ENCODE measurements around the gene SLC37A4. TPM values are rescaled to one million over a fixed set of nuclear protein-coding genes. Genes with fewer than 3 reads are reported as not detected.
A peak's percentile ranks its signal among the peaks of the same experiment; 100 is the strongest.
"Not testable (repeated sequence)": the region's sequence is repeated elsewhere in the genome, so short reads cannot be mapped to it uniquely, and the experiment has no call there.

Gene SLC37A4
- total RNA-seq, 8 experiments from 2014 or later = 6.1 to 18.8 (median 9.9) TPM

DNA sequence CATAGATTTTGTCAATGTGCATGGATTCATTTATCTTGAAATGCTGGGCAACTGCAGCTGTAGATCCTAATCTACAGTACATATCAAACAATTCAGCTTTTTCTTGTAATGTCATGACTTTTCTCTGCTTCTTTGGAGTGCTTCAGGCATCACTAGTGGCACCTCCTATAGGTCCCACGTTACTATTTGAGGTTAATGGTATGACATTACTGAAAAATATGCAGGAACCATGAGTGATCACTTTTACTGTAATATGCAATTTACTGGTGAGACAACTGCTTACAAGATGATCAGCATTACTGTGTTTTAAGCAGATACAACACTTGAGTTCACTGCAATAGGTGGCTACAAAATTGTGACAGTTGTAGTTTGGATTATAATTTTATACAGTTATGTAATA is 29.8 kb downstream of the SLC37A4 start:
- WGBS, 10 experiments = 0 to 100% (median 77%) methylated on average over 1 of the region's 1 CpG; no CpG with 5 or more reads in 2 of the 10 experiments
- in situ Hi-C loops (cut with MboI; ENCODE audit: low pct_unique_long_range_greater_than_20kb in 2 of 9, low sequenced_read_pairs in 9 of 9, unreplicated experiment in 9 of 9) = no loop called here
- Histone ChIP-seq H3K4me3 (no peak overlapping the region), H3K27ac (no peak overlapping the region), H3K4me1 (replicated peaks in 1 of 2) (peaks cover 12 to 13% of the 10 kb centered on the region in 2 donors)
- peak in 1 of 8 experiments; percentile 2 for ATAC-seq (replicated peaks in 6 of 8)

DNA sequence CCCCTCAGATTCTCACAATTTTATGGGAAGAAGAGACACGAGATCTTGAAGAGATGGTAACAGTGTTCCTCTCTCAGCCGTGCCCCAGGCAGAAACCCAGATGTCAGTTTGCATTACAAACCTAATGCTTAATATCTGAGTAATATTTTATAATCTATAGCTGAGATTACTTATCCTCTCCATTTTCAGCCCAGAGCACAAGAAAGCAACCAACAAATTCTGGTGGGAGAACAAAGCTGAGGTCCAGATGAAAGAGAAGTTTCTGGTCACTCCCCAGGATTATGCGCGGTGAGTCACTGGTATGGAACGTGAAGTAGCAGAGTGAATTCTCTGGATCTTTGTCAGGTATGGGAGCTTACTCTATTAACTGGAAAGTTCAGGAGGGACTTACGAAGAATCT is 31.9 kb downstream of the SLC37A4 start:
- Histone ChIP-seq H3K4me3 (peak overlapping the region; percentile 71 to 87 (median 74)), H3K27ac (no peak overlapping the region), H3K4me1 (replicated peaks in 1 of 2) (peaks cover 12 to 13% of the 10 kb centered on the region in 2 donors)
- 0 to 36% (median 26%) methylated on average over 1 to 6 of the region's 6 CpGs; no CpG with 5 or more reads in 2 of the 10 experiments for WGBS, 10 experiments
- ATAC-seq (replicated peaks in 6 of 8) = peak in 3 of 8 experiments; percentile 28 to 48 (median 40)
- in situ Hi-C loops (cut with MboI; ENCODE audit: low pct_unique_long_range_greater_than_20kb in 2 of 9, low sequenced_read_pairs in 9 of 9, unreplicated experiment in 9 of 9) = no loop called here

DNA sequence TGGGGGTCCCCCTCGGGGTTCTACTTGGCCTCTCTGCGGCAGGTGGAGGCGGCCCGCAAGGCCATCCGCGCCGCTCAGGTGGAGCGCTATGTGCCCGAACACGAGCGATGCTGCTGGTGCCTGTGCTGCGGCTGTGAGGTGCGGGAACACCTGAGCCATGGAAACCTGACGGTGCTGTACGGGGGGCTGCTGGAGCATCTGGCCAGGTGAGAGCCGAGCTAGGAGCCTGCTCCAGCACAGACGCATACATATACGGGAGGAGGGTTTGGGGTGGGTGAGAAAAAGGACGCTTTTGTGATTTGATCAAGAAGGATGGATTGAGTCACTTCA is 32.3 kb downstream of the SLC37A4 start:
- H3K27ac ChIP-seq = peak overlapping the region; percentile 8 to 32
- in situ Hi-C loops (cut with MboI; ENCODE audit: low pct_unique_long_range_greater_than_20kb in 2 of 9, low sequenced_read_pairs in 9 of 9, unreplicated experiment in 9 of 9) = no loop called here

DNA sequence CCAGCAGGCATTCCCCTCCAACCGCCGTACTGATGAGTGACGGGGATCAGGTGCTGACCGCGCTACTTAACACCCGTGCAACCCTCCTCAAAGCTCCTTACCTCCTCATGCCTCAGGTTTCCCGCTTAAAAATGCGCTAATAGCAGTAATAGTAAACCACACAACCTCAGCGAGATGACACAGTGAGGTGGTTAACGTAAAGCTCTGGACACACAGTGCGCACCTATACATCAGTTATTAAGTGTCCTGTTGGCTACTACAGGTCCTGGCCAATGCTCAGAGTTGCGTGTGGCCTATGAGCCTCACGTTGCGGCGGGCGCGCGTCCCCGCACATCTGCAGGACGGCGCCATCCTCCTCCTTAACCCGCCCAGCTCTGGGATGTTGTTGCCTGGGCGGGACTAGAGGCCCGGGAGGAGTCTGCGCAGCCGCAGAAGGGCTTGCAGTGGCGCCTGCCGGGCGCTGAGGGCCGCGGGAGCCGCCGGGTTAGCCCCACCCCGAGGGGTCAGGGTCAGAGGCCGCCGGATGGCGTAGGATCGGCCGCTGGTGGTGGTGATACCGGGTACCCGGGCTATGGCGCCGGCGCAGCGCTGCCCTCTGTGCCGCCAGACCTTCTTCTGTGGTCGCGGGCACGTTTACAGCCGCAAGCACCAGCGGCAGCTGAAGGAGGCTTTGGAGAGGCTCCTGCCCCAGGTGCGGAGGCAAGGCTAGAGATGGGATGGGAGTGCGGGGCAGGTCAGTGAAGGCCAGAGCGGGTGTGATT is 32.9 kb downstream of the SLC37A4 start, which contains the start of gene CENATAC:
Gene CENATAC, plus strand, starts transcription at position 512 of the 761 bp plus-strand sequence. Its CDS starts 60 bp downstream, at position 572.
- peak; percentile 89 to 98 (median 96) for ATAC-seq (replicated peaks in 6 of 8)
- Histone ChIP-seq H3K27ac (peak within 1 kb of the TSS; percentile 21 to 32), H3K4me3 (peak within 1 kb of the TSS; percentile 71 to 87 (median 74)), H3K4me1 (replicated peaks in 1 of 2) (peaks cover 12 to 13% of the 10 kb centered on the region in 2 donors)
- WGBS, 10 experiments = 0 to 3% (median 1%) methylated on average over 1 to 18 of the region's 54 CpGs; no CpG with 5 or more reads in 2 of the 10 experiments
- in situ Hi-C loops (cut with MboI; ENCODE audit: low pct_unique_long_range_greater_than_20kb in 2 of 9, low sequenced_read_pairs in 9 of 9, unreplicated experiment in 9 of 9) = no loop called here

More for the DNA sequence above, 32.3 kb downstream of the SLC37A4 start:
- WGBS, 10 experiments = 0 to 3% (median 0%) methylated on average over 3 to 11 of the region's 19 CpGs; no CpG with 5 or more reads in 6 of the 10 experiments
- ATAC-seq (replicated peaks in 6 of 8) = peak in 6 of 8 experiments; percentile 7 to 51 (median 32)
- Histone ChIP-seq H3K4me3 (peak overlapping the region; percentile 71 to 87 (median 74)), H3K4me1 (replicated peaks in 1 of 2) (peaks cover 12 to 13% of the 10 kb centered on the region in 2 donors)

DNA sequence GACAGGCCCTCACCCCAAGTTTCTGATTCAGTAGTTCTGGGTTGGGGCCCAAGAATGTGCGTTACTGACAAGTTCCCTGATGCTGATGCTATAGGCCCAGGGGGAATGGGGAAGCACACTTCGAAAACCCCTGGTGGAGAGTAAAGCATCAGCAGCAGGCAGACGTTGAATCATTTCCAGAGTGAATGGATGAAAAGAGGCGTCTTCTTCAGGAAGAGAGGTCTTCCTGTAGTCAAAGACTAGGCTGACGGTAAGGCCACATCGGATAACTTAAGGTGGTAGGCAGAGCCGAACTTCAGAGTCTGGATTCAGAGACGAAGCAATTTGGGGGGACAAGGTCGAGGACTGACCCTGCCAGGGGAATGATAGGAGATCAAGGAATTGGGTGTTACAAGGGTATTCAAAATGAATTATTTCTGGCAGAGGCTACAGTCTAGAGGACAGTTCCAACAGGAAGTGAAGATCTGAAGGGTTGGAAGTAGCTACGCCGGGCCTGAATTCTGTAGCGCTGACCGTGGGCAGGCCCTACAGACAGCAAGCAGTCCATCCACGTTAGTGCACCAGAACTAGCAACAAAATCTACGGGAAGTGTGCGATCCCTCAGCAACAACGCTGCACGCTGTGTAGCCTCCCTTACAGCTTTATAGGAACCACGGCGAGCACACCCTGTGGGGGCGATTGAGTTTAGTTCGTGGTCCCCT is 33.6 kb downstream of the SLC37A4 start:
- ATAC-seq (replicated peaks in 6 of 8) = peak in 6 of 8 experiments; percentile 7 to 48 (median 19)
- H3K27ac ChIP-seq = peak overlapping the region; percentile 2 to 21
- peaks cover 12 to 13% of the 10 kb centered on the region in 2 donors for H3K4me1 ChIP-seq (replicated peaks in 1 of 2)
- WGBS, 10 experiments = 8 to 51% (median 20%) methylated on average over 5 to 17 of the region's 22 CpGs
- in situ Hi-C loops (cut with MboI; ENCODE audit: low pct_unique_long_range_greater_than_20kb in 2 of 9, low sequenced_read_pairs in 9 of 9, unreplicated experiment in 9 of 9) = no loop called here
- peak overlapping the region; percentile 71 to 87 (median 74) for H3K4me3 ChIP-seq

DNA sequence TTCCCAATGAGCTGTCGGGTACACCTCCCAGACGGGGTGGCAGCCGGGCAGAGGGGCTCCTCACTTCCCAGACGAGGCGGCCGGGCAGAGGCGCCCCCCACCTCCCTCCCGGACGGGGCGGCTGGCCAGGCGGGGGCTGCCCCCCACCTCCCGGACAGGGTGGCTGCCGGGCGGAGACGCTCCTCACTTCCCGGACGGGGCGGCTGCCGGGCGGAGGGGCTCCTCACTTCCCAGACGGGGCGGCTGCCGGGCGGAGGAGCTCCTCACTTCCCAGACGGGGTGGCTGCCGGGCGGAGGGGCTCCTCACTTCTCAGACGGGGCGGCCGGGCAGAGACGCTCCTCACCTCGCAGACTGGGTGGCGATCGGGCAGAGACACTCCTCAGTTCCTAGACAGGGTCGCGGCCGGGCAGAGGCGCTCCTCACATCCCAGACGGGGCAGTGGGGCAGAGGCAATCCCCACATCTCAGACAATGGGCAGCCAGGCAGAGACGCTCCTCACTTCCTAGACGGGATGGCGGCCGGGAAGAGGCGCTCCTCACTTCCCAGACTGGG is 39.1 kb downstream of the SLC37A4 start:
- H3K4me3 ChIP-seq; H3K4me1 ChIP-seq (replicated peaks in 1 of 2); ATAC-seq (replicated peaks in 6 of 8); H3K27ac ChIP-seq; in situ Hi-C loops (cut with MboI; ENCODE audit: low pct_unique_long_range_greater_than_20kb in 2 of 9, low sequenced_read_pairs in 9 of 9, unreplicated experiment in 9 of 9): not testable (repeated sequence)
- no CpG with 5 or more reads among the region's 44 CpGs for WGBS, 10 experiments

DNA sequence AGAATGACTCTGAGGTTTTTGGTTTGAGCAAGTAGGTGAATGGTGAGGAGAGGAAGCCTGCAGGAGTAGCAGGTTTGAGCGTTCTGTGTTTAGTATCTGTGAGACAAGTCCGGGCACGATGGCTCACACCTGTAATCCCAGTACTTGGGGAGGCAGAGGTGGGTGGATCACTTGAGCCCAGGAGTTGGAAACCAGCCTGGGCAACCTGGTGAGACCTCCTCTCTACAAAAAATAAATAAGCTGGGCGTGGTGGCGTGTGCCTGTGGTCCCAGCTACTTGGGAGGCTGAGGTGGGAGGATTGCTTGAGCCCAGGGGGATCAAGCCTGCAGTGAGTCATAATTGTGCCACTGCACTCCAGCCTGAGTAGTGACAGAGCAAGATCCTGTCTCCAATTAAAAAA is 42.4 kb downstream of the SLC37A4 start:
- 80 to 100% (median 87%) methylated on average over 1 to 3 of the region's 5 CpGs; no CpG with 5 or more reads in 3 of the 10 experiments for WGBS, 10 experiments

DNA sequence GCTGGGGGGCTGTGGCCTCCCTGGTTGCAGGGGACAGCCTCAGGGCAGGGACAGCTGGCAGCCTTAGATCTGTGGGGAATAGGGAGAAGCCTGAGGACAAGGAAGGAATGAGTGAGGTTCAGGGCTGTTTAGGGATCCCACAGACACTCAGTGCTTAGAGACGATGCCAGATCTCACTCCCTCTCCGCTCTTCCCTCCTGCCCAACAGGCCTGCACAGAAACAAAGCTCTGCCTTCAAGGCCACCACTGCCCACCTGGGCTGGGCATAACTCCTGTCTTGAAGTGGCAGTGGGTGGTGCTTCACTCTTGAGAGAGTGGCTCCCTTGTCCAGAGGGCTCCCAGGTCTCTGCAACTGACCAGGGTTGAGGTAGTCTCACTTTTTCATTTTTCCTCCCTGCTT is 45.9 kb downstream of the SLC37A4 start:
- H3K27ac ChIP-seq = no peak overlapping the region
- ATAC-seq (replicated peaks in 6 of 8) = no peak
- H3K4me1 ChIP-seq (replicated peaks in 1 of 2) = no peaks in the 10 kb centered on the region
- WGBS, 10 experiments = no CpG with 5 or more reads among the region's 2 CpGs
- in situ Hi-C loops (cut with MboI; ENCODE audit: low pct_unique_long_range_greater_than_20kb in 2 of 9, low sequenced_read_pairs in 9 of 9, unreplicated experiment in 9 of 9) = no loop called here
- H3K4me3 ChIP-seq = no peak overlapping the region

More for the DNA sequence above, 42.4 kb downstream of the SLC37A4 start:
- no peak for ATAC-seq (replicated peaks in 6 of 8)
- H3K4me3 ChIP-seq = no peak overlapping the region
- in situ Hi-C loops (cut with MboI; ENCODE audit: low pct_unique_long_range_greater_than_20kb in 2 of 9, low sequenced_read_pairs in 9 of 9, unreplicated experiment in 9 of 9) = no loop called here
- no peaks in the 10 kb centered on the region for H3K4me1 ChIP-seq (replicated peaks in 1 of 2)
- H3K27ac ChIP-seq = no peak overlapping the region

DNA sequence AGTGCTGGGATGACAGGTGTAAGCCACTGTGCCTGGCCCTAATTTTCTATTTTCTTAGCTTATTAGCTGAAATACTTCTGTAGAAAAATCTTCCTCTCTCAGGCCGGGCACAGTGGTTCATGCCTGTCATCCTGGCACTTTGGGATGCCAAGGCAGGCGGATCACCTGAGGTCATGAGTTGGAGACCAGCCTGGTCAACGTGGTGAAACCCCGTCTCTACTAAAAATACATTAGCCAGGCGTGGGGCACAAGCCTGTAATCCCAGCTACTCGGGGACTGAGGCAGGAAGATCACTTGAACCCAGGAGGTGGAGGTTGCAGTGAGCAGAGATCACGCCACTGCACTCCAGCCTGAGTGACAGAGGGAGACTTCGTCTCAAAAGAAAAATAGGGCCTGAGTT is 46.3 kb downstream of the SLC37A4 start:
- H3K4me1 ChIP-seq (replicated peaks in 1 of 2); H3K27ac ChIP-seq; ATAC-seq (replicated peaks in 6 of 8); in situ Hi-C loops (cut with MboI; ENCODE audit: low pct_unique_long_range_greater_than_20kb in 2 of 9, low sequenced_read_pairs in 9 of 9, unreplicated experiment in 9 of 9); H3K4me3 ChIP-seq: not testable (repeated sequence)
- WGBS, 10 experiments = 0 to 76% (median 73%) methylated on average over 1 to 8 of the region's 8 CpGs; no CpG with 5 or more reads in 4 of the 10 experiments

DNA sequence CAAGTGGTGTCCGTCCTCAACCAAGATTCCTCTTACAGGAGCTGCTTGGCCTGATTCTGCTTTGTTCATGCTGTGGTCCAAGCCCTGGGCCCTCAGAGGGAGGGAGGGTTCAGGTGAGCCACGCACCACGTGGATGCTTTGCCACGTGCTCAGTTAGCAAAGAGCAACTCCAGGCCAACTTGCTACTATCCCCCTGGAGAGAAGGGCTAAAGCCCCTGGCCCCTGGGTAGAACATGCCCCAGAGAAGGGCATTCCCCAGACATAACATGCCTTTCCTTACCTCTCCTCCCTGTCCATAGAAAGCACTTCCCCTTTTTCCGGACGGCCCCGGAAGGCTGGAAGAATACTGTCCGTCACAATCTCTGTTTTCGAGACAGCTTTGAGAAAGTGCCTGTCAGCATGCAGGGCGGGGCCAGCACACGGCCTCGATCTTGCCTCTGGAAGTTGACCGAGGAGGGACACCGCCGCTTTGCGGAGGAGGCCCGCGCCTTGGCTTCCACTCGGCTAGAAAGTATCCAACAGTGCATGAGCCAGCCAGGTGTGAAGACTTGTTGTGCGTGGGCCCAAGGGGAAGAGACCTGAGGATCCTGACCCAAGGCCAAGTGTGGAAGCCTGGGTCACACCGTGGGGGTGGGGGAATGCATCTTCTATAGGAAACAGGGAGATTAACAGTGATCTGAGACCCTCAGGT is 50.3 kb downstream of the SLC37A4 start:
- Histone ChIP-seq H3K27ac (no peak overlapping the region), H3K4me3 (no peak overlapping the region), H3K4me1 (replicated peaks in 1 of 2) (no peaks in the 10 kb centered on the region)
- peak in 5 of 8 experiments; percentile 9 to 97 (median 66) for ATAC-seq (replicated peaks in 6 of 8)
- 0 to 63% (median 56%) methylated on average over 8 to 15 of the region's 21 CpGs; no CpG with 5 or more reads in 5 of the 10 experiments for WGBS, 10 experiments
- in situ Hi-C loops (cut with MboI; ENCODE audit: low pct_unique_long_range_greater_than_20kb in 2 of 9, low sequenced_read_pairs in 9 of 9, unreplicated experiment in 9 of 9) = no loop called here

DNA sequence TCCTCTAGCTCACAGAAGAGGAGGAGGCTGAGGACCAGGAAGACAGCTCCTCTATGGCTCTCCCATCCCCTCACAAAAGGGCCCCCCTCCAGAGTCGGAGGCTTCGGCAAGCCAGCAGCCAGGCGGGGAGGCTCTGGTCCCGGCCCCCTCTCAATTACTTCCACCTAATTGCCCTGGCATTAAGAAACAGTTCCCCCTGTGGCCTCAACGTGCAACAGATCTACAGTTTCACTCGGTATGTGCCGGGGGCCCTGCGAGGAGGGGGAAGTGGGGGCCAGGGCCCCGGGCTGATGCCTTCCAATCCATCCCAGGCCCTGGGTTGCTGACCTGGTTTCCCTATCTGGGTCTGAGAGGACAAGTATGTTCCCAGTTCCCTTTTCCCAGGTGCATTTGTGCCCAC is 51.2 kb downstream of the SLC37A4 start:
- Histone ChIP-seq H3K4me3 (no peak overlapping the region), H3K4me1 (replicated peaks in 1 of 2) (no peaks in the 10 kb centered on the region), H3K27ac (no peak overlapping the region)
- in situ Hi-C loops (cut with MboI; ENCODE audit: low pct_unique_long_range_greater_than_20kb in 2 of 9, low sequenced_read_pairs in 9 of 9, unreplicated experiment in 9 of 9) = no loop called here
- 0 to 40% (median 0%) methylated on average over 1 to 2 of the region's 9 CpGs; no CpG with 5 or more reads in 6 of the 10 experiments for WGBS, 10 experiments
- peak in 1 of 8 experiments; percentile 37 for ATAC-seq (replicated peaks in 6 of 8)

DNA sequence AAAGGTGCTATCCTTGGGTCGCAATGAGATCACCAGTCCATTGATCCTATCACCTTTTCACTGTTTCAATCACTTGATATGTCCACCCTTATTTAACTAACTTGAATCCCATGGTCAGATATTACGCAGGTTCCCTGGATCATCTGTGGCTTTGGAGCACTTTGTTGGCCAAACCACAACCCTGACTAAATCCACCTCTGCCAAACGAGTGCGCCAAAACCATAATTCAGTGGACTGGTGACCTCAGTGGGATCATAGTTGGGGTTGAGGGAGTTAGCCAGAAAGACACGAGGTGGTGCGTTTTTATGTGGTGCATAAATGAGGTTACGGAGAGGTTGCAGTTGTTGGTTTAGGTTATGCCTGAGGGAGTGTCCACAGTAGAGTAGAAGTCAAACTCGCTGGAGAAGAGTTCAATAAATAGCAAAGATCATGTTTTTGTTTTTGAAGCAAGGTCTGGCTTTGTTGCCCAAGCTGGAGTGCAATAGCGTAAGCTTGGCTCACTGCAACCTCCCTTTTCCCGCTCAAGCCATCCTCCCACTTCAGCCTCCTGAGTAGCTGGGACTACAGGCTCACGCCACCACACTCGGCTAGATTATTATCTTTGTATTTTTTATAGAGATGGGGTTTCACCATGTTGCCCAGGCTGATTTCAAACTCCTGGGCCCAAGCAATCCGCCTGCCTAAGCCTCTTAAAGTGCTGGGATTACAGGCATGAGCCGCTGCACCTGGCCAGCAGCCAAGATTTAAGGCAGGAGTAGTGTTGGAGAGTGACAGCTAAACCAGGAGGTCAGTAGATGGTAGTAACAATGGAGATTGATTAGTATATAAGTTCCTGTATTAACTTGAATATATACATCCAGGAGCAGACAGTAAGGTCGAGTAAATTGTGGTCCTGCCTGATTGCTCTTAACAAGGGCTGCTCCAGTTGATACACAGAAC is 54.6 kb downstream of the SLC37A4 start:
- no peak for ATAC-seq (replicated peaks in 6 of 8)
- Histone ChIP-seq H3K27ac (no peak overlapping the region), H3K4me1 (replicated peaks in 1 of 2) (no peaks in the 10 kb centered on the region), H3K4me3 (no peak overlapping the region)
- 36 to 92% (median 80%) methylated on average over 1 to 14 of the region's 15 CpGs; no CpG with 5 or more reads in 1 of the 10 experiments for WGBS, 10 experiments
- in situ Hi-C loops (cut with MboI; ENCODE audit: low pct_unique_long_range_greater_than_20kb in 2 of 9, low sequenced_read_pairs in 9 of 9, unreplicated experiment in 9 of 9) = no loop called here
